Epidermal melanocyte (primary cell): ENCODE data around the gene PPP1CA.
"Not testable (repeated sequence)": the region's sequence is repeated elsewhere in the genome, so short reads cannot be mapped to it uniquely, and the experiment has no call there.

Experiments
- DNase-seq: peaks from one replicate; pipeline ENCODE4 v3.0.0; 2011; ENCODE audit warnings: low spot score; ENCODE audit not compliant: insufficient read length

PPP1CA gene

GRCh38 chr11:67404515-67405195 lies 3.0 kb upstream of the PPP1CA start:
- no peak for DNase-seq

- DNase-seq = not testable (repeated sequence)
Measured at GRCh38 chr11:67403085-67403484, 1.4 kb upstream of the PPP1CA start.

GRCh38 chr11:67402192-67402839 lies 658 bp upstream of the PPP1CA start:
- not testable (repeated sequence) for DNase-seq

- DNase-seq = no peak
Measured at GRCh38 chr11:67400942-67401494, 640 bp downstream of the PPP1CA start.

- DNase-seq = no peak
Measured at GRCh38 chr11:67400251-67400941, 1.3 kb downstream of the PPP1CA start.

GRCh38 chr11:67398661-67399563 lies 2.7 kb downstream of the PPP1CA start:
- DNase-seq = no peak

GRCh38 chr11:67397986-67398660 lies 3.5 kb downstream of the PPP1CA start:
- no peak for DNase-seq

- no peak for DNase-seq
Measured at GRCh38 chr11:67397536-67397935, 4.1 kb downstream of the PPP1CA start.

GRCh38 chr11:67396587-67397389 lies 4.9 kb downstream of the PPP1CA start:
- DNase-seq = no peak

GRCh38 chr11:67396259-67396581 lies 5.4 kb downstream of the PPP1CA start:
- DNase-seq = no peak

- no peak for DNase-seq
Measured at GRCh38 chr11:67395555-67396258, 6.0 kb downstream of the PPP1CA start.

GRCh38 chr11:67393990-67394389 lies 7.7 kb downstream of the PPP1CA start:
- DNase-seq = no peak

- no peak for DNase-seq
Measured at GRCh38 chr11:67393437-67393836, 8.2 kb downstream of the PPP1CA start.

- DNase-seq = no peak
Measured at GRCh38 chr11:67392183-67392715, 9.4 kb downstream of the PPP1CA start.

GRCh38 chr11:67391304-67392182 lies 10.1 kb downstream of the PPP1CA start, which contains the start of gene RAD9A:
Gene RAD9A, plus strand, starts transcription at chr11:67391986. Its CDS starts 59 bp downstream, at chr11:67392045.
- peak; percentile 99 for DNase-seq

GRCh38 chr11:67390947-67391303 lies 10.7 kb downstream of the PPP1CA start:
- DNase-seq = no peak

- DNase-seq = no peak
Measured at GRCh38 chr11:67389477-67389876, 12.2 kb downstream of the PPP1CA start.

GRCh38 chr11:67387518-67387917 lies 14.1 kb downstream of the PPP1CA start:
- DNase-seq = no peak
